MM.1S (cell line): Measurements from ENCODE around the gene INTS2.

Experiments used
- EZH2 ChIP-seq: fragments of 300-600 bp; sonication (generic); optimal IDR thresholded peaks from 2 replicates; pipeline ENCODE3; 2017; ENCODE audit warnings: low read depth, mild to moderate bottlenecking, antibody characterized with exemption, low read length, mixed read lengths
- TF ChIP-seq, protein P1 (sequence below): fragments of 300-600 bp; sonication (generic); IDR thresholded peaks from 2 replicates; pipeline ENCODE4 v1.5.1; 2016; ENCODE audit warnings: antibody characterized with exemption, low read length, mixed read lengths

- TF ChIP-seq, protein P1, sequence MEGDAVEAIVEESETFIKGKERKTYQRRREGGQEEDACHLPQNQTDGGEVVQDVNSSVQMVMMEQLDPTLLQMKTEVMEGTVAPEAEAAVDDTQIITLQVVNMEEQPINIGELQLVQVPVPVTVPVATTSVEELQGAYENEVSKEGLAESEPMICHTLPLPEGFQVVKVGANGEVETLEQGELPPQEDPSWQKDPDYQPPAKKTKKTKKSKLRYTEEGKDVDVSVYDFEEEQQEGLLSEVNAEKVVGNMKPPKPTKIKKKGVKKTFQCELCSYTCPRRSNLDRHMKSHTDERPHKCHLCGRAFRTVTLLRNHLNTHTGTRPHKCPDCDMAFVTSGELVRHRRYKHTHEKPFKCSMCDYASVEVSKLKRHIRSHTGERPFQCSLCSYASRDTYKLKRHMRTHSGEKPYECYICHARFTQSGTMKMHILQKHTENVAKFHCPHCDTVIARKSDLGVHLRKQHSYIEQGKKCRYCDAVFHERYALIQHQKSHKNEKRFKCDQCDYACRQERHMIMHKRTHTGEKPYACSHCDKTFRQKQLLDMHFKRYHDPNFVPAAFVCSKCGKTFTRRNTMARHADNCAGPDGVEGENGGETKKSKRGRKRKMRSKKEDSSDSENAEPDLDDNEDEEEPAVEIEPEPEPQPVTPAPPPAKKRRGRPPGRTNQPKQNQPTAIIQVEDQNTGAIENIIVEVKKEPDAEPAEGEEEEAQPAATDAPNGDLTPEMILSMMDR: no peak
- TF ChIP-seq EZH2: no peak
These were observed 32.4 kb downstream of the INTS2 start for GRCh38 chr17:61895391-61895790.
